ENCODE results near the gene PROCA1. TPM values are rescaled to one million over a fixed set of nuclear protein-coding genes. Genes with fewer than 3 reads are reported as not detected.

Gene PROCA1
- total and polyA plus RNA-seq, 2 of the 8 experiments (the other 6 are each of a cell fraction or from before 2014, with no cell fraction given), result 21.2 to 26.3 TPM

GRCh38 chr17:28706471-28707338, 5.0 kb downstream of the PROCA1 start:
- H2BK20ac ChIP-seq (ENCODE audit: low read length), result no peak overlapping the region
- 0 out of 2 replicates have a peak overlapping the region, but pooled peaks have one; percentile 53 for H2BK5ac ChIP-seq (ENCODE audit: low read depth, low read length)
- H3K27ac ChIP-seq (ENCODE audit: low read depth, low read length), result no peak overlapping the region
- no peak overlapping the region for H4K8ac ChIP-seq (ENCODE audit: extremely low read depth, insufficient read depth, low read length)
- H3K56ac ChIP-seq (replicated peaks; ENCODE audit: insufficient read length, low read depth, low read length), result no peak overlapping the region
- no peak overlapping the region for H2AFZ ChIP-seq (ENCODE audit: low read length)
- H2BK120ac ChIP-seq (replicated peaks; ENCODE audit: low read depth, low read length), result no peak overlapping the region
- H3K4me1 ChIP-seq (replicated peaks in 1 of 4; ENCODE audit: control insufficient read depth in 3 of 4, insufficient read depth in 4 of 4, low read length in 3 of 4), result peaks cover 0 to 11% (median 6%) of the 10 kb centered on the region in 4 experiments; a peak in 4 of 7 replicates
- H3K4ac ChIP-seq (replicated peaks; ENCODE audit: insufficient read length, low read depth, low read length), result no peak overlapping the region
- H3K14ac ChIP-seq (ENCODE audit: insufficient read length), result no peak overlapping the region
- ChIA-PET CTCF (ENCODE audit: partially characterized antibody) (interaction anchor here (0.6 to 1.3 kb wide), 4 partner anchors 10 to 67 kb away, joined by 3 to 4 read pairs (median 4); no protein-coding TSS in a partner anchor), POLR2A (ENCODE audit: partially characterized antibody) (interaction anchor here (0.7 to 4.5 kb wide), 19 partner anchors 8 to 228 kb away, joined by 3 to 30 read pairs (median 4); partner anchors contain the start of genes BLTP2, RPL23A, RSKR and SDF2)
- no peaks in the 10 kb centered on the region for H3K9me3 ChIP-seq (ENCODE audit: insufficient read depth in 2 of 2, low read depth in 1 of 2, low read length in 1 of 2)
- H3K4me3 ChIP-seq (ENCODE audit: extremely low read depth in 1 of 4, insufficient read depth in 2 of 4, low read depth in 3 of 4, low read length in 4 of 4), result no peak overlapping the region
- H3K27me3 ChIP-seq (replicated peaks in 1 of 4; ENCODE audit: control insufficient read depth in 3 of 4, extremely low read depth in 1 of 4, insufficient read depth in 3 of 4, low read length in 3 of 4), result no peaks in the 10 kb centered on the region
- H4K5ac ChIP-seq (ENCODE audit: insufficient read length, low read depth, low read length), result no peak overlapping the region
- peaks cover 0 to 15% of the 10 kb centered on the region in 2 experiments; a peak in 2 of 4 replicates for H3K79me2 ChIP-seq (ENCODE audit: control insufficient read depth in 1 of 2, insufficient read depth in 2 of 2, low read length in 2 of 2)
- no peak overlapping the region for H2BK15ac ChIP-seq (ENCODE audit: low read length)
- H3K4me2 ChIP-seq (ENCODE audit: insufficient read depth in 1 of 2, low read depth in 2 of 2, low read length in 2 of 2), result 0 out of 4 replicates have a peak overlapping the region, but pooled peaks of 1 of the 2 experiments have one; percentile 0
- FAIRE-seq (no peak), DNase-seq (ENCODE audit: low read depth in 1 of 2, low spot score in 2 of 2) (no peak)
- 0 out of 2 replicates have a peak overlapping the region, but pooled peaks have one; percentile 39 for H2BK12ac ChIP-seq (ENCODE audit: low read depth, low read length)
- peaks cover 3% of the 10 kb centered on the region; the same call in 1 of the 2 replicates for H3K79me1 ChIP-seq (ENCODE audit: low read depth, low read length)
- TF ChIP-seq SRF (IDR thresholded peaks at IDR 0.05; ENCODE audit: low read depth, low read length) (no peak), HDAC2 (IDR thresholded peaks at IDR 0.05; ENCODE audit: borderline replicate concordance in 1 of 2, low read depth in 2 of 2, low read length in 2 of 2) (no peak), SP1 (IDR thresholded peaks at IDR 0.05; ENCODE audit: low read depth, low read length) (no peak), NRF1 (IDR thresholded peaks at IDR 0.05; ENCODE audit: low read depth, low read length) (no peak), RAD21 (IDR thresholded peaks at IDR 0.05 in 1 of 2, conservative IDR thresholded peaks at IDR 0.05 in 1 of 2; ENCODE audit: low read depth in 2 of 2, low read length in 2 of 2) (peak in 1 of 2 experiments; percentile 8; a peak in 2 of 4 replicates), GABPA (IDR thresholded peaks at IDR 0.05; ENCODE audit: borderline replicate concordance, insufficient read depth, low read length) (no peak), CTCF (IDR thresholded peaks at IDR 0.05; ENCODE audit: control extremely low read depth in 1 of 3, insufficient read depth in 1 of 3, low read depth in 1 of 3, low read length in 3 of 3) (peak in 2 of 3 experiments; percentile 29 to 50; a peak in 2 of 4 replicates)
- no peak overlapping the region for H3K18ac ChIP-seq (ENCODE audit: extremely low read depth, low read length)
- H3K23ac ChIP-seq (ENCODE audit: insufficient read length), result no peak overlapping the region
- H3K36me3 ChIP-seq (ENCODE audit: control insufficient read depth in 2 of 4, insufficient read depth in 4 of 4, low read length in 3 of 4), result peaks cover 4 to 16% (median 12%) of the 10 kb centered on the region in 4 experiments; a peak in 6 of 8 replicates
- H2AK5ac ChIP-seq (ENCODE audit: low read depth, low read length), result no peak overlapping the region
- H3K9ac ChIP-seq (replicated peaks in 1 of 4; ENCODE audit: extremely low read depth in 1 of 4, low read depth in 3 of 4, low read length in 3 of 4), result no peak overlapping the region
- WGBS, 2 experiments (ENCODE audit: extremely low coverage in 1 of 2, insufficient coverage in 1 of 2, insufficient read length in 1 of 2, insufficient replicate concordance in 2 of 2, low coverage in 1 of 2, low lambda C conversion rate in 2 of 2, missing lambda C conversion rate in 1 of 2), result 85% methylated on average over 4 of the region's 7 CpGs; no CpG with 5 or more reads in 1 of the 2 experiments
- H4K20me1 ChIP-seq (replicated peaks in 1 of 2; ENCODE audit: control insufficient read depth in 1 of 2, insufficient read depth in 2 of 2, low read length in 2 of 2), result peaks cover 9 to 10% of the 10 kb centered on the region in 2 experiments
- no peak overlapping the region for H4K91ac ChIP-seq (replicated peaks; ENCODE audit: insufficient read length, low read length)
- H3K23me2 ChIP-seq (ENCODE audit: low read depth, low read length), result peaks cover 9% of the 10 kb centered on the region
